HL-60/S4 treated with phorbol 12-myristate 13-acetate at 8.2 ng/mL for 4 days and 3 days (cell line): ENCODE measurements around the gene SMYD5.

Experiments
- in situ Hi-C: fragments of 300-500 bp; cut with MboI; formaldehyde crosslinking; loops from 2 replicates; pipeline ENCODE4 v1.15.0; 2022; ENCODE audit warnings: low sequenced_read_pairs

SMYD5 gene

DNA sequence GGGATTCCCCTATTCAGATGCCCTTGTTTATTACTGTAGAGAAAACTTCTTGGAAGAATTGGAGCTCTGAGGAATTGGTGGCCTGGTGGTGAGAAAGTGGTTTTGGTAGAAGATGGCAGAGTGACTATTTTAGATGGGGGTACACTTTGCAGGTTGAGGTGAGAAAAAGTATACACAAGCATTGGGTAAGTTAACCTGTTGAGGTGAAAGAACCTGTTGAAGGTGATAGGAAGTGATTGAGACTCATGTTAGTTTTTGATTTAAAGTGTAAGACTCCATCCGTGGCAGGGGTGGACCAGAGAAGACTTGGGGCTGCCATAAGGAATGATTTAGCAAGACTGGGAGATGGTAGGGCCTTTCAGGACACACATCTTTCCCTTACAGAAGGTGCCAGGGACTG lies 23.1 kb downstream of the SMYD5 start:
- in situ Hi-C loops, result no loop called here

DNA sequence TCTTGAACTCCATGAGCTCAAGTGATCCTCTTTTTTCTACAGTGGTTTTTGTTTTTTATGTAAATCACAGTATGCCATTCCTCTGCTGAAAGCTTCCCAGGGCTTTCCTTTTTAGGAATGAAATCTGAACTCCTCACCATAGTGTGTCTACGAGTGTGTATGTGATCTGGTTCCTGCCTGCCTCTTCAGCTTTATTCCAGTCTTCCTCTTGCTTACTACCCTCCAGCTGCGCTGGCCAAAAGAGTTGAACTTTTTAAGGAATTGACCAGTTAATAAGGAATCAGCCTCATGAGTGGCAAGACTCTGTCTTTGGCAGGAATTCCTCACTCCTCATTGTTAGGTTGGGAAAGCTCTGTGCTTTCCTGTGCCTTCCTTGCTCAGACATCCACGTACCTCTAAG lies 24.1 kb downstream of the SMYD5 start:
- in situ Hi-C loops, result no loop called here

DNA sequence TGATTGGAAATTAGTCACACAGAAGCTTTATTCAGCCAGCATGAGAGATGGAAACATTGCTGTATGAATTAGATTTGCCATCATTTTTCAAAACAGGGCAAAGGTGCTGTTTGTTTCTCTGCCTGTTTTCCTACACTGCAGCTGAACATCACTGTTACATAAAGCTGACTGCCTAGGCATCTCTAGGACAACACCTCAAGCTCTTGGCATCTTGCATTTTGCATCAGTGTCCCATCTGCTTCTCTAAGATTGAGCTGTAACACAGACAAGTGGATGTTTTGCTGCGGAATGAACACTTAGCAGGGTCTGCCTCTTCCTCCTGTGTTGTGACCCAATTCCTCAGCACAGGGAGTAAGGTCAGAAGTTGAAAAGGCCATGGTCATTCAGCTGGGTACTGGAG lies 24.9 kb downstream of the SMYD5 start:
- in situ Hi-C loops, result no loop called here

DNA sequence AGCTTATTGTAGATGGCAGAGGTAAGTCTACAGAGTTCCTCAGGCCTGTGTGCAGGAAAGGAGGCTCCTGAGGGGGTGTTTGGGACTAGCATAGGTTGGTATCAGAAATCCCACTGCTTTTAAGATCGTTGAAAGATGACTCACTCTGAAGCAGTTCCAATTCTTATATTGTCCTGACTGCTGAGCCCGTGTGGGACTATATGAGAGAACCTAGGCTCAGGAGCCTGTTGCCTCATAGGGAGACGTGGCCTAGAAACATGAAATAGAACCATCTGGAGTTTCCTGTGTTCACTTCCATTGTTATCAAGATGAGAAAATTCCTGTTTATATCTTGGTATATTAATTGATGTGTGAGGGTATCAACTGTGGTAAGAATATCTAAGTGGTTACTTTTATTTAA lies 25.7 kb downstream of the SMYD5 start:
- in situ Hi-C loops, result no loop called here

DNA sequence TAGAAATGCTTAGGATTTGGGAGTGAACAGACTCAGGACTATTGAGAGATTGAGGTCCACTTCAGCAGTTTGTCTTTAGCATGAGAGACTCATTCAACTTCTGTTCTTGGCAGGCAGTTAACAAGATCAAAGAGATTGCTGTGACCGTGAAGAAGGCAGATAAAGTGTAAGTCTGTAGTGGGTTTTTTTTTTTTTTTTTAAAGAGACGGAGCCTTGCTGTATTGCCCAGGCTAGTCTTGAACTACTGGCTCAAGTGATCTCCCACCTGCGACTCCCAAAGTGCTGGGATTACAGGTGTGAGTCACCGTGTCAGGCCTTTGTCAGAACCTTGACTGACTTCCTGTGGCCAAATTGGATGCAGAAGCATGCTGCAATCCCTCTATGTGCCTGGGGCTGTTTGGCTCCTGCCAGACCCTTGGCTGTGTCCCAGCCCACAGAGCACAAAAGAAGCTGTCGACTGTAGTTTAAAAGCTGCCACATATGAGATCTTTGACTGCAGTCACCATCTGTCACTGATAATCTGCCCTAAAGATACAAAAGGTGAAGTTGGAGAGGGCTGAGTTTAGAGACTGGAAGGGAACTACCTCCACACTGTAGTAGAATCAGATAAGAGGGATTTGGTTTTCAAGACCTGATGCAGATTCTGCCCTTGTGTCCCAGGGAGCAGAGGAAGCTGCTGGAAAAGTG lies 30.0 kb downstream of the SMYD5 start:
- in situ Hi-C loops, result no loop called here

DNA sequence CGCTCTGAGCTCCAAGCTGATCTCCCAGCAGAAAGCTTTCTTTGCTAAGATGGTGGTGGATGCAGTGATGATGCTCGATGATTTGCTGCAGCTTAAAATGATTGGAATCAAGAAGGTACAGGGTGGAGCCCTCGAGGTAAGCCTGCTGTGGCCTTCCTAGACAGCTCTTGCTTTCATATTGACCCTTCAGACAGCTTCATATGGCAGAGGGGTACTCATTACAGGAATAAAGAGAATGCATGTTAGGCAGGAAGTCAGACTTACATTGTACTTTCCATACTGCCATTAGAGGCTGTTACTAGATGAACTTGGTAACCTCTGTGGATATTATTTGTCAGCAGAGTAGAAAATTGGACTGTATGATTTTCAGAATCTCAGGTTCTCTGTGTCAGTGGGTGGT lies 30.5 kb downstream of the SMYD5 start:
- in situ Hi-C loops, result no loop called here

DNA sequence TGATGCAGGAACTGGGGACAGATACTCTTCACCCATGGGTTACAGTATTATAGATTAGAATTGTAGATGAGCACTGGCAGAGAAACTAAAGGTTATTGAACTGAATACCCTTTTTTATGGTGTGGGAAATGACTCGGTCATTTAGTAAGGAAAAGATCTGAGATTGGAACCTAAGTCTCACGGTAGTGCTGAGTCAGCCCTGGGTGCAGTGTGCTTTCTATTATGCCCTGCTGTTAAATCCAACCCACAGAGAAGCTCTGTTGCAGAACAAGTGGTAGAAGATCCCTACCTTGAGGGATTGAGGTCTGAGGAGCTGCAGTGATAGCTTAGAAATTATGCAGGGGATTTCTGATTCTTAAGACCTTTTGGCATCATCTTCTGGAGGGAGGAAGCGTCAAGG lies 32.8 kb downstream of the SMYD5 start:
- in situ Hi-C loops, result no loop called here

DNA sequence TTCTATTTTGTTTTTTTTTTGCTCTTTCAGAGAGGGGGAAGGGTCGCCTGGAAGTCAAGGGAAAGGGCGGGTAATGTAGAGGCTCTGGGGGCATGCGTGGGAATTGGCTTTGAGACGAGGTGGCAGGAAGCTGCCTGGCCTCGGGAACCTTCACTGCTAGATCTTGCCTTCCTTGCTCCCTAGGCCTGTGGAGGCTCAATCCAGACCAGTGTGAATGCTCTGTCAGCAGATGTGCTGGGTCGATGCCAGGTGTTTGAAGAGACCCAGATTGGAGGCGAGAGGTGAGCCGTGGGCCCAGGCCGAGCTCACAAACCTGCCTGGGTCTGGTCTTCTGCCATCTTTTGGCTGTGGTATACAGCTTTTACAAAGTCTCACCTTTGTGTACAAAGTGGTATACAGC lies 35.6 kb downstream of the SMYD5 start:
- in situ Hi-C loops, result no loop called here

DNA sequence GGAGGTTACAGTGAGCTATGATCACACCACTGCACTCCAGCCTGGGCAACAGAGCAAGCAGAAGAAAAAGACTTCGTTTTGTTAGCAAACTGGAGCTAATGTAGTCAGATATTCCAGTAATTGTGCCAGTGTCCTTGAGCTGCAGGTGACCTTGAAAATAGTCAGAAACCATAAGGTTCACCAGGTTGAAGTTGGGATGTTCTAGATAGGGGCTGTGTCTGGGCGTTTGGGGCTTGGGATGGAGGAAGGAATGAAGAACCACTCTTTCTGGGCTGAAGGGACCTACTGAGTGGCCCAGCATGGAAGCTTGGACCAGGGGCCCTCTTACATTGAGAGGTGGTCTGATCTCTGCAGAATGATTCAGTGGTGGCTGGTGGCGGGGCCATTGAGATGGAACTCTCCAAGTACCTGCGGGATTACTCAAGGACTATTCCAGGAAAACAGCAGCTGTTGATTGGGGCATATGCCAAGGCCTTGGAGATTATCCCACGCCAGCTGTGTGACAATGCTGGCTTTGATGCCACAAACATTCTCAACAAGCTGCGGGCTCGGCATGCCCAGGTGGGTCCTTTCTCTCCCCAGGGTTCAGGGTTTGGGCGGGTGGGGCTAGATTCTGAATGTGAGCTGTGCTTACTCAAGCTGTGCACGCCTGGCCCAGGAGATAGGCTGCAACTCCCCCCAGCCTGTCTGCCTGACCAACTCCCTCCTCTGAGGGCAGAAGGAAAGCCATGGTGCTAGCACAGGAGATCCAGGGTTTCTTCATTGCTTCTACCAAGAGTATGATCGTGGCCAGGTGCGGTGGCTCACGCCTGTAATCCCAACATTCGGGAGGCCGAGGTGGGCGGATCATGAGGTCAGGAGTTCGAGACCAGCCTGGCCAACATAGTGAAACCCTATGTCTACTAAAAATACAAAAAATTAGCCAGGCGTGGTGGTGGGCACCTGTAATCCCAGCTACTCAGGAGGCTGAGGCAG lies 37.1 kb downstream of the SMYD5 start:
- in situ Hi-C loops, result no loop called here

DNA sequence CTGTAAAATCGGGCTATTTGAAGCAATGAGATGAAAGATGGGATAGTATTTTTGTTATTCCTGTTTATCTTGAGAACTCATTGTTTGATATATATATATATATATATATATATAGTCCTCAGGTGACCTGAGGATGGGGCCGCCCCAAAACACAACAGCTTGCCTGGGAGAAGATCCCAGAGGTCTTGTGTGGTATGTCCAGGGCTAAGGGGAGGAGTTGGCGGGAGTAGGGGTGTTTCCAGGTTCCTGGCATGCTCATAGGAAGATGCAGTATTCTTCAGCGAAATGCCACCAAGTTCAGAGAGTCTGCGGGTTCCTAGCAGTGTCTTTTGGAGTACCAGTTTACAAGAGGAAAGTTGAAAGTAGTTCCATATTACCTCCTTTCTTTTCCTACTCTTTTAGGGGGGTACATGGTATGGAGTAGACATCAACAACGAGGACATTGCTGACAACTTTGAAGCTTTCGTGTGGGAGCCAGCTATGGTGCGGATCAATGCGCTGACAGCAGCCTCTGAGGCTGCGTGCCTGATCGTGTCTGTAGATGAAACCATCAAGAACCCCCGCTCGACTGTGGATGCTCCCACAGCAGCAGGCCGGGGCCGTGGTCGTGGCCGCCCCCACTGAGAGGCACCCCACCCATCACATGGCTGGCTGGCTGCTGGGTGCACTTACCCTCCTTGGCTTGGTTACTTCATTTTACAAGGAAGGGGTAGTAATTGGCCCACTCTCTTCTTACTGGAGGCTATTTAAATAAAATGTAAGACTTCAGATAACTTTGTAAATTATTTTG lies 38.4 kb downstream of the SMYD5 start:
- in situ Hi-C loops, result no loop called here

DNA sequence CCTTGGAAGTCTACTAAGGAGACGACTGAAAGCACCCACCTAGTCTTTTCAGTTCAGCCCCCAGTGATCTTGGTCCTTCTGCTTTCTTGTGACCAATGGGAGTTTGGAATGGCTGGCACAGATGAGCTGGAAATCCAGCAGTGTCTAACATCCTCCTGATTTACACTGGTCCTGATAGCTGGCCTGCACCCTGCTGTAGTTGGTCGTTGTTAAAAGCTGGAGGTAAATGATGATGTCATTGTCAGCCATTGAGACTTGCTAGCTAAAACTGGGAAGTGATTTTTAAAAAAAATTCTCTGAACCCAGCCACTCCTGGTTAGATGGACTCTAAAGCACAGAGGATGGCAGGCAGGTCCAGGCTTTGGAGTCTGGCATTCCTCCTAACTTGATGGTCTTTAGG lies 39.4 kb downstream of the SMYD5 start:
- in situ Hi-C loops, result no loop called here

DNA sequence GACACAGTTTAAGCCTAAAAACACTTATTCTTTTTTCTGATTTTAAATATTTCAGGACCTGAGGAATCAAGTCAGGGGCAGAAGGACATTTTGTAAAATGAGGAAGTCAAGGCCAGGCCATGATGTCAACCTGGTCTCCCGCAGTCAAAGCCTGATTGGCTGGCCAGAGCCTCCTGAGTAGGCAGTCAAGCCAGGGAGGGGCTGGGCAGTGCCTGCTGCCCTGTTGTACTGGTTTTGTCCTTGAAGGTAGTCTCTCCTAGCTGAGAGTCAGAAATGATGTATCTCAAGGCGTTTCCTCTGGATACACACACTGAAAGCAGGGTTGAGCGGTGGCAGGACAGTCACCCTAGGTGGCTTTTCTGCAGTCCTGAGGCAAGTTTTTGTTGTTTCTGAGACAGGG lies 39.9 kb downstream of the SMYD5 start:
- in situ Hi-C loops, result no loop called here

DNA sequence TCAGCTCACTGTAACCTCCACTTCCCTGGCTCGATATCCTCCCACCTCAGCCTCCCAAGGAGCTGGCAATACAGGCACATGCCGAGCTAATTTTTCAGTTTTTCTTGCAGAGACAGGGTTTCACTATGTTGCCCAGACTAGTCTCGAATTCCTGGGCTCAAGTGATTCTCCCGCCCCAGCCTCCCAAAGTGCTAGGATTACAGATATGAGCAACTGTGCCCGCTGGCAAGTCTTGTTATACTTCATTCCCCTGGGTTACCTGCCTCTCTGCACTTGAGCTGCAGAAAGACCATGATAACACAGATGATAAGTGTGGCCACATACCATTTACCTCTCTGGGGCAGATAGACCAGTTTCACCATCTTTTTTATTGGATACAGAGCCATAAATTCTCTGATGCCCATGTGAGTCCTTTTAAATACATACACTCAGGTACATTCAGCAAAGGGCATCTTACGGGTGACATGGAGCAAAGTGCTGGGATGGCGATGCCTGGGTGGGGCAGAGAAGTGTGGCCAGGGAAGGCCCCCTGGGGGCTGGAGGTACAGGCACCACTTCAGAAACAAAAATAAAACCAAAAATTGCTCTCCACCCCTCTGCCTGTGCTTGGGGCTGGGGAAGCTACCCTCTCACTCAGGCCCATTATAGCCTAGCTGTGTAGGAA lies 40.4 kb downstream of the SMYD5 start:
- in situ Hi-C loops, result no loop called here

DNA sequence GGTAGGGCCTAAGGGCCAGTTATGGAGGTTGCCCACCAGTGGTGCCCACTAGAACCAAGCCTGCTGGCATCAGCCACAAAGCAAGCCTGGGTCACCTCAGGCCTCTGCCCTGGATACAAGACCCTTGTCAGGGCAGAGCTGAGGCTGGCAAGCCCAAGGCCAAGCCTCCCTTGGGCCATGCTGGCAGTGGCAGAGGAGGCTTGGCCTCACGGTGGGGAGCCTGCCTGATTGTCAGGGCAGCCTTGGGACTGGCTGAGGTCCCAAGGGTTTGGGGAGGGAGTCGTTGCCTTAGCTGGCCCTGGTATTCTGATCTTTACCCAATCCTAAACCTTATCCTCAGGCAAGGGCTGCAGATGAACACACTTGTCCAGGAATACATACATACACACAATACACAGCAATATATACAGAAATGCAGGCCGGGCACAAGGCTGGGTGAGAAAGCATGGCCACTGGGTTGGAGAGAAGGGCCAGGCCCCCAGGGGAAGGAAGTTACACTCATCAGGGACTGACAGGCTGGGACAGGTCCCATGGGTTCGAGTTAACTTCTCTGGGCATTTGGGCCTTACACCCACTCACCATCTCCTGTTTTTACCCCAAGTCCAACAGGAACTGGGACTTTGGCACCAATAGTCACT lies 41.1 kb downstream of the SMYD5 start:
- in situ Hi-C loops, result no loop called here

DNA sequence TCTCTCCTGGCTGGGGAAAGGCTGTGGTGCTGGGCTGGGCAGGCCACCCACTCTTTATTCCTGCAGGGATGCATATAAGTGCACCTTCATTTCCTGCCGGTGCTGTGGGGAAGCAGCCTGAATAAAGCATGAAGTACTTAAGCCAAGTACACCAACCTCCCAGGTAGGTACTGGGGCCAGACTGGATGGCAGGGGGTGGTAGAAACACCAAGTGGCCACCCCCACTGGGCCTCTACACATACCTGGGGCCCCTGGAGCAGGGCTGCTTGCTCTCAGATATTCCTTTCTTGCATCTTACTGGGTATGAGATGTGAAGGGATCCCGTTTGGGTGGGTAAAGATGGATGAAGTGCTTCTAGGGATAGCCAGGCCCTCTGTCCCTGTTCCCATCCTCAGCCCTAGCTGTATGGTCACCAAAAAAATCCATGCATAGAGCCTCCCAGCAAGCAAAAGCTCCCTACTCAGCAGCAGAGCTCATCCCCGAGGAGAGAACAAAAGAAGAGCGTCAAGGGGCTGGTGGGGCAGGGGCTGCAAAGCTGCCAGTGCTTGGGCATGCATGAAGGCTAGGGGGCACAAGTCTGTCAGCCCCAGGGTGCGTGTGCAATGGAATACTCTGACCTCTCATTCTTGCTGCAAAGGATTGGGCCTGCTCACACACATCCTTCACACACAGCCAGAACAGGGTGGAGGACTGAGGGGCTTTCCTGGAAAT lies 42.0 kb downstream of the SMYD5 start:
- in situ Hi-C loops, result no loop called here

DNA sequence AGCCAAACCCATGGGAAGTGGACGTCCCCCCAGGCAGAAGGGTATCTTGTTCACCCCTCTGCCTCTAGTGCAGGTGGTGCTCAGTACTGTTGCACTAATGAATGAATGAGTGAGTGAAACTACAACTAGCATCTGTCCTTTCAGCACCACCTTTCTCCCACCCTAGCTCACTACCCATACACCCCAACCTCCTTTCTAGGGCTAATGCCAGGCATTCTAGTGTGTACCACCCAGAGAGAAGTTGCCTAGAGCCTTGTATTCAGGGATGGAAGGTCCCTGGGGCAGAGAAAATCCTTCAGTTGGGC lies 42.5 kb downstream of the SMYD5 start:
- in situ Hi-C loops, result no loop called here

DNA sequence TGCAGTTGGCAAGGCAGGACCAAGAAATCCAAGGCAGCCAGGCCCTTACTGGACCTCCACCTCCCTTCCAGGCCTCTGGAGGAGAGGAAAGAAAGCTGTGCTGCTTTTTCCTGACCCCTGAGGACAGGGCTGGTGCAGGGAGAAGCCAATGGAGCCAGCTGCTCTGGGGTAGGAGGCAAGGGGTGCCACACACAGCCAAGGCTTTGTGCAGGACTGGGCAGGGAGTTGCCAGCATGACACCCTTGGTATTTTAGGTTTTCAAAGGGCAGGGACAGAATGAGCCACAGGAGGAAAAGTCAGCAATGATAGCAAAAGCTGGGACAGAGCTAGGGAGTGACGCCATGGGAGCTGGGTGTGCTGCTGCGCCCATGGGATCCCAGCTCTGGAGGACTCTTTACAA lies 43.0 kb downstream of the SMYD5 start:
- in situ Hi-C loops, result no loop called here

DNA sequence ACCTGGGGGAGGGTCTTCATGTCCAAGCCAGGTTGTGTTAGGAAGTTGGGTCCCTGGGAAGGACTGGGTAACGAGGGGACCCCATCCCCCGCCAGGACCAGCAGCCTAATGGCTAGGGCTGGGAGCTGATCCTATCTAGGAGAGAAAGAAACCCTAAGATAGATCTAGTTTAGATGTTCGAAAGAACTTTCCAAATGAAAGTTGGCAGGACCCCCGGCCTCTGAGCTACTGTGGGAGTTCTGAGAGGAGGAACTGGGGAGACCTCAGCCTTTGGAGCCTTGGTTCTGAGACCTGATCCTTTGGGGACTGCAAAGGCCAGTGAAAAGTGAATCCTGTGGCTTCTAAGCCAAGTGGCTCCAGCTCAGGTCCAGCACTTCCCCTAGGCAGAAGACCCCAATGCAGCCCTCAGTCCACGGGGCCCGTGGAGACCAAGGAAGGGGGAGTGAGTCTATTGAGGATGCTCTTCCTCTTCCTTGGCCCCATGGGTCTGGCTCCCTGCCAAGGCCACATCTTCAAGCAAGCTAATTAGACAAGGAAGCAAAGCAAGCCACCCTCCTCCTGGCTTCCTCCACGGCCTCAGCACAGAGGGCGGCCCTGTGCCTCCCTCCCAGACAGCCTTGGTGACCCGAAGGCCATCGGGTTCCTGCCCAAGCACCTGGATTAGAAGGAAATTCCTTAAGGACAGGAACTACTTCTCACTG lies 43.5 kb downstream of the SMYD5 start:
- in situ Hi-C loops, result no loop called here

DNA sequence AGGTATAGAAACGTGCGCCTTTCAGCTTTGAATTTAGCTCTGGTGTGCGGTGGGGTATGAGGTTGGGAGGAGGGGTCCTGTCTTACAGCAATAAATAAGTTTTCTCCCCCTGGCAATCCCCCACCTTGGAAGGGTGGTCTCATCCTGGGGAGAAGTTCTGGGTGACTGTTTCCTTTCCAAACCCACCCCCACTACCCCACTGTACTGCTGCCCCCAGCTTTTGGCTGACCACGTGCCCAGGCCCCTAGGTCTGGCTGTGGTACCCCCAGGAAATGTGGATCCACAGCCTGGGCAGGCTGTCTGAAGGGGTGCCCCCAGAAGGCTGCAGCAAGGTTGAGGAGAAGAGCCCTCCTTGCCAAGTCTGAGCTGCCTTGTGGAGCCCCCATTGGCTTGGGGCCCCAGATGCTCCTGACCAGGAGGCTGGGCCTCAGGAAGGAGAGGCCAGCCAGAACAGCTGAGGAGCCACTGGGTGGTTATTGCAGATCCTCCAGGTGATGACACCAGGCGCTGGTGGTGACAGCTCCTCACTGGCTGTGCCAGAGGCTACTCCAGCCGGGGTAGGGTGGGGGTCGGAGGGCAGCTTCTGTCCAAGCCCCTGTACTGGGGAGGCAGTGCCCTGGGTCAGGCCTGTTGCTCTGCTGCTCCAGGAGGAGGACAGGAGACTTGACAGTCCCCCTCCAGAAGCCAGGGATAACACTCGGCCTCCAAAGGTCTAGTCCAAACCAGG lies 44.3 kb downstream of the SMYD5 start:
- in situ Hi-C loops, result no loop called here
